Upper lobe of left lung (tissue), 6 donors: ENCODE data around the gene AZU1. TPM values are rescaled to one million over a fixed set of nuclear protein-coding genes. Genes with fewer than 3 reads are reported as not detected.
A peak's percentile ranks its signal among the peaks of the same experiment; 100 is the strongest.

Source experiments
- ATAC-seq, 2 donors: fragments of 200-7000 bp; cut with Tn5 transposase; one replicate each; pipeline ENCODE4 v1.9.1; 2022; ENCODE audit warnings: mild to moderate bottlenecking in 2 of 2, moderate library complexity in 2 of 2; ENCODE audit not compliant: low FRiP score in 2 of 2
- DNase-seq, 2 donors: peaks; one replicate each; pipeline ENCODE4 v3.0.0-alpha.2; 2019 to 2020
- H3K27ac ChIP-seq, 4 donors: fragments of 200-600 bp; sonication (generic); one replicate each; pipeline ENCODE4 v1.5.1; 2016 to 2019
- H3K27me3 ChIP-seq, 4 donors: fragments of 200-600 bp; sonication (generic); one replicate each; pipeline ENCODE4 v1.5.1; 2017 to 2019
- H3K36me3 ChIP-seq, 4 donors: fragments of 200-600 bp; sonication (generic); one replicate each; pipeline ENCODE4 v1.5.1; 2016 to 2019
- H3K4me1 ChIP-seq, 4 donors: fragments of 200-600 bp; sonication (generic); one replicate each; pipeline ENCODE4 v1.5.1; 2018 to 2019
- H3K4me3 ChIP-seq, 4 donors: fragments of 200-600 bp; sonication (generic); one replicate each; pipeline ENCODE4 v1.5.1; 2017 to 2019; ENCODE audit warnings: mild to moderate bottlenecking in 2 of 4, moderate library complexity in 1 of 4
- H3K9me3 ChIP-seq, 4 donors: fragments of 200-600 bp; sonication (generic); one replicate each; pipeline ENCODE4 v1.5.1; 2018 to 2019
- CTCF ChIP-seq, 6 experiments: fragments of 450-650 bp in 4 of 6; fragments of 200-600 bp in 2 of 6; sonication (generic) in 2 of 6; IDR thresholded peaks; one replicate each; pipeline ENCODE4 v1.5.1; 2016 to 2019; ENCODE audit warnings: antibody characterized with exemption in 6 of 6
- EP300 ChIP-seq, 4 donors: sonication (generic); formaldehyde crosslinking; IDR thresholded peaks; one replicate each; pipeline ENCODE4 v1.5.1; 2017; ENCODE audit warnings: antibody characterized with exemption in 4 of 4, control low read depth in 2 of 4
- POLR2A ChIP-seq, 4 donors: fragments of 450-650 bp; IDR thresholded peaks; one replicate each; pipeline ENCODE4 v1.5.1; 2016 to 2017; ENCODE audit warnings: antibody characterized with exemption in 4 of 4, mild to moderate bottlenecking in 2 of 4
- POLR2AphosphoS5 ChIP-seq, 2 donors: sonication (generic); formaldehyde crosslinking; IDR thresholded peaks; one replicate each; pipeline ENCODE4 v1.5.1; 2017; ENCODE audit warnings: antibody characterized with exemption in 2 of 2
- WGBS, 2 donors: methylation state at CpG; one replicate each; pipeline ENCODE4 v1.1.5; 2017 to 2018; 5-methylcytosine and 5-hydroxymethylcytosine counted together
- total RNA-seq, 6 donors: library from RNA; depleted of rRNA in 4 of 6; stranded (reverse); fragments of >200 nt in 4 of 6; gene quantifications; one replicate each; pipeline versions ENCODE4 v1.1.0 to v1.2.1, GENCODE V29; 2016 to 2021
- donor health status: DM: no; HTN: no; CAD: no; lungs with moderate emphysema.
- donor health status: DM: no; HTN: yes; CAD: no; lungs with severe emphysema.

Gene AZU1
- total RNA-seq, 6 donors from 2014 or later, result 2.0 to 13.6 (median 5.3) TPM

GRCh38 chr19:843180-843835 lies 15.7 kb downstream of the AZU1 start:
- DNase-seq (peak; percentile 58 to 88), ATAC-seq (peak in 1 of 2 donors; percentile 49)
- TF ChIP-seq EP300 (IDR thresholded peaks at IDR 0.05) (no peak), POLR2A (IDR thresholded peaks at IDR 0.05) (no peak), CTCF (IDR thresholded peaks at IDR 0.05) (no peak), POLR2AphosphoS5 (IDR thresholded peaks at IDR 0.05) (no peak)
- no peaks in the 10 kb centered on the region for H3K36me3 ChIP-seq
- peaks cover 0 to 24% (median 9%) of the 10 kb centered on the region in 4 donors for H3K27me3 ChIP-seq
- H3K27ac ChIP-seq, result no peak overlapping the region
- H3K9me3 ChIP-seq, result no peaks in the 10 kb centered on the region
- H3K4me3 ChIP-seq, result peak overlapping the region in 3 of 4 donors; percentile 17 to 36 (median 34)
- WGBS, 2 donors, result 3 to 10% methylated on average over 6 to 34 of the region's 46 CpGs
- H3K4me1 ChIP-seq, result peaks cover 11 to 25% (median 21%) of the 10 kb centered on the region in 4 donors

GRCh38 chr19:843836-844545 lies 16.4 kb downstream of the AZU1 start:
- Histone ChIP-seq H3K27ac (no peak overlapping the region), H3K9me3 (no peaks in the 10 kb centered on the region), H3K36me3 (no peaks in the 10 kb centered on the region), H3K27me3 (peaks cover 0 to 24% (median 9%) of the 10 kb centered on the region in 4 donors), H3K4me1 (peaks cover 11 to 27% (median 20%) of the 10 kb centered on the region in 4 donors), H3K4me3 (peak overlapping the region in 3 of 4 donors; percentile 17 to 36 (median 34))
- WGBS, 2 donors, result 36% methylated on average over 5 of the region's 70 CpGs; no CpG with 5 or more reads in 1 of the 2 donors
- TF ChIP-seq POLR2AphosphoS5 (IDR thresholded peaks at IDR 0.05) (no peak), CTCF (IDR thresholded peaks at IDR 0.05) (no peak), POLR2A (IDR thresholded peaks at IDR 0.05) (no peak), EP300 (IDR thresholded peaks at IDR 0.05) (no peak)
- DNase-seq, result no peak
- ATAC-seq, result no peak

DNA sequence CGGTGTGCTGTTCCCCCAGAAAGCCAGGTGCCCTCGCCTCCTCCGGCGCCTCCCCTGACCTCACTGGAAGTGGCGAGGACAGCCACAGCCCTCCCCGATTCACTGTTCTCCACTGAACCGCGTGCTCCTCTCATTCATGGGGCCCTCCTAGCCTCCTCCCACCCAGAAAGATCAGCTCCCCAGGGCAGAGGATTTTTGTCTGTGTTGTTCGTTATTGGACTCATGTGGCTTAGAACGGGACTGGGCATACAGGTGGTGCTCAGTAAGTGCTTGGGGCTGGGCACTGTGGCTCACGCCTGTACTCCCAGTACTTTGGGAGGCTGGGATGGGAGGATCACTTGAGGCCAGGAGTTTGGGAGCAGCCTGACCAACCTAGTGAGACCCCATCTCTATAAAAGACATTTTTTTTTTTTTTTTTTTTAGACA lies 16.9 kb downstream of the AZU1 start:
- peaks cover 11 to 27% (median 16%) of the 10 kb centered on the region in 4 donors for H3K4me1 ChIP-seq
- WGBS, 2 donors, result 15 to 49% methylated on average over 5 to 10 of the region's 11 CpGs
- H3K36me3 ChIP-seq, result no peaks in the 10 kb centered on the region
- ATAC-seq (no peak), DNase-seq (no peak)
- TF ChIP-seq POLR2AphosphoS5 (IDR thresholded peaks at IDR 0.05) (no peak), EP300 (IDR thresholded peaks at IDR 0.05) (no peak), CTCF (IDR thresholded peaks at IDR 0.05) (no peak)
- H3K27me3 ChIP-seq, result peaks cover 0 to 24% (median 9%) of the 10 kb centered on the region in 4 donors
- no peak overlapping the region for H3K4me3 ChIP-seq
- H3K27ac ChIP-seq, result no peak overlapping the region
- no peaks in the 10 kb centered on the region for H3K9me3 ChIP-seq

DNA sequence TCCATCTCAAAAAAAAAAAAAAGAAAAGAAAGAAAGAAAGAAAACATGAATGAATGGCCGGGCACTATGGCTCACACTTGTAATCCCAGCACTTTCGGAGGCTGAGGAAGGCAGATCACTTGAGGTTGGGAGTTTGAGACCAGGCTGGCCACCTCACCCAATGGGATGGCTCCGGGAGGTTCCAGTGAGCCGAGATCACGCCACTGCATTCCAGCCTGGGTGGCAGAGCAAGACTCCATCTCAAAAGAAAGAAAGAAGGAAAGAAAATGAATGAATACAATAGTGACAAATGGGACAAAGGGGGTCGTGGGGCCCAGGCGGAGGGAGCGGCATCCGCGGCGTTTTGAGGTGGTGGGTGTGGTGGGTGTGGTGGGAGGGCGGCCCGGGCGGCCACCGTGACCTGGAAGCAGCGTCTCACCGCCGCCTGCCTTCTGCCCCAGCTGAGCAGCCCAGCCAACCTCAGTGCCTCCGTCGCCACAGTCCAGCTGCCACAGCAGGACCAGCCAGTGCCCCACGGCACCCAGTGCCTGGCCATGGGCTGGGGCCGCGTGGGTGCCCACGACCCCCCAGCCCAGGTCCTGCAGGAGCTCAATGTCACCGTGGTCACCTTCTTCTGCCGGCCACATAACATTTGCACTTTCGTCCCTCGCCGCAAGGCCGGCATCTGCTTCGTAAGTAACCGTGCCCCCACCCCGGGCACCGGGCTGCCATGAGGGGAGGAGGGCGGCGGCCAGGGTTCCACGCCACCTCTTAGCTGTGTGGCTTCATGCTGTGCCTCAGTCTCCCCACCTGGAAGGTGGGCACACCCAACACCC lies 18.3 kb downstream of the AZU1 start:
- WGBS, 2 donors, result 63 to 73% methylated on average over 25 to 28 of the region's 37 CpGs
- peaks cover 17 to 28% (median 22%) of the 10 kb centered on the region in 4 donors for H3K4me1 ChIP-seq
- no peaks in the 10 kb centered on the region for H3K9me3 ChIP-seq
- H3K27me3 ChIP-seq, result peaks cover 0 to 24% (median 9%) of the 10 kb centered on the region in 4 donors
- no peak overlapping the region for H3K4me3 ChIP-seq
- H3K27ac ChIP-seq, result no peak overlapping the region
- no peak for ATAC-seq
- DNase-seq, result no peak
- TF ChIP-seq POLR2AphosphoS5 (IDR thresholded peaks at IDR 0.05), result no peak
- no peak for TF ChIP-seq EP300 (IDR thresholded peaks at IDR 0.05)
- no peak for TF ChIP-seq POLR2A (IDR thresholded peaks at IDR 0.05)
- no peak for TF ChIP-seq CTCF (IDR thresholded peaks at IDR 0.05)
- no peaks in the 10 kb centered on the region for H3K36me3 ChIP-seq
